Right lobe of liver (tissue), 6 donors: Measurements from ENCODE around the gene CACNA1B. TPM values are rescaled to one million over a fixed set of nuclear protein-coding genes. Genes with fewer than 3 reads are reported as not detected.

Experiments
- ATAC-seq, 4 donors: fragments of 200-7000 bp; cut with Tn5 transposase; one replicate each; pipeline ENCODE4 v1.9.1; 2020; ENCODE audit warnings: mild to moderate bottlenecking in 4 of 4, moderate library complexity in 4 of 4
- DNase-seq, 3 donors: peaks; one replicate each; pipeline ENCODE4 v3.0.0-alpha.2; 2020
- H3K27ac ChIP-seq, 3 donors: fragments of 200-600 bp; one replicate each; pipeline ENCODE4 v1.8.0; 2022
- H3K27me3 ChIP-seq, 2 donors: fragments of 200-600 bp; one replicate each; pipeline ENCODE4 v1.8.0; 2022
- H3K36me3 ChIP-seq, 4 donors: fragments of 200-600 bp; sonication (generic) in 1 of 4; one replicate each; pipeline versions ENCODE4 v1.5.1 to v1.8.0; 2017 to 2022; ENCODE audit warnings: control low read depth in 1 of 4
- H3K4me1 ChIP-seq, 4 donors: fragments of 200-600 bp; sonication (generic) in 1 of 4; one replicate each; pipeline versions ENCODE4 v1.5.1 to v1.8.0; 2017 to 2022; ENCODE audit warnings: control low read depth in 1 of 4
- H3K4me3 ChIP-seq, 3 donors: fragments of 200-600 bp; one replicate each; pipeline ENCODE4 v1.8.0; 2022
- H3K9me3 ChIP-seq, 4 donors: fragments of 200-600 bp; sonication (generic) in 1 of 4; one replicate each; pipeline versions ENCODE4 v1.5.1 to v1.8.0; 2017 to 2022; ENCODE audit warnings: control low read depth in 1 of 4
- CTCF ChIP-seq, 4 donors: fragments of 200-600 bp in 3 of 4; fragments of 450-650 bp in 1 of 4; IDR thresholded peaks; one replicate each; pipeline versions ENCODE4 v1.5.1 to v1.8.0; 2016 to 2022; ENCODE audit warnings: antibody characterized with exemption in 4 of 4, mild to moderate bottlenecking in 2 of 4
- POLR2A ChIP-seq: fragments of 450-650 bp; IDR thresholded peaks from one replicate; pipeline ENCODE4 v1.6.1; 2017; ENCODE audit warnings: antibody characterized with exemption, mild to moderate bottlenecking
- WGBS: methylation state at CpG from one replicate; pipeline ENCODE4 v1.1.6; 2018; ENCODE audit warnings: low coverage, low lambda C conversion rate; ENCODE audit not compliant: insufficient coverage; ENCODE audit errors: missing lambda C conversion rate; 5-methylcytosine and 5-hydroxymethylcytosine counted together
- intact Hi-C, 2 donors: fragments of 100-400 bp; cut with DNase I; formaldehyde crosslinking; loops; one replicate each; pipeline versions ENCODE4 v1.11.2 to v1.14.1; 2022
- total RNA-seq, 6 experiments: library from RNA; depleted of rRNA in 2 of 6; stranded (reverse); fragments of >200 nt in 2 of 6; fragmentation: NEBNext Ultra II Directional in 3 of 6; extraction: Animal tissue kit (Norgen Biotek cat#: 25700) in 3 of 6; gene quantifications; one replicate each; pipeline versions ENCODE4 v1.1.0 to v1.2.4, GENCODE V29; 2016 to 2023
- donor health status: DM: no; HTN: yes; CAD: no.
- donor health status: DM: no; HTN: no; CAD: no.
- donor health status: DM: no; HTN: no; CAD: no.
- donor health status: DM: no; HTN: yes; CAD: no.
- donor health status: DM: no; HTN: yes; CAD: no.

Gene CACNA1B
- total RNA-seq, 6 experiments from 2014 or later, result not detected

DNA sequence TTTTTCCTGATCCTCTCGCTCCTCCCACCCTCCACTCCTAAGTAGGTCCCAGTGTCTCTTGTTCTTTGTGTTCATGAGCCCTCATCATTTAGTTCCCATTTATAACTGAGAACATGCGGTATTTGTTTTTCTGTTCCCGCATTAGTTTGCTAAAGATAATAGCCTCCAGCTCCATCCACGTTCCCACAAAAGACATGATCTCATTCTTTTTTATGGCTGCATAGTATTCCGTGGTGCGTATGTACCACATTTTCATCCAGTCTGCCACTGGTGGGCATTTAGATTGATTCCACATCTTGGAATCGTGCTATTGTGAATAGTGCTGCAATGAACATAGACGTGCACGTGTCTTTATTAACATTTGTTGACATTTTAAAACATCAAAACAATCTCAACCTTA is 34.2 kb upstream of the CACNA1B start:
- no peak for DNase-seq
- H3K27me3 ChIP-seq, result no peaks in the 10 kb centered on the region
- H3K27ac ChIP-seq, result no peak overlapping the region
- H3K4me3 ChIP-seq, result no peak overlapping the region
- no peaks in the 10 kb centered on the region for H3K4me1 ChIP-seq
- no peak for TF ChIP-seq POLR2A
- TF ChIP-seq CTCF (IDR thresholded peaks at IDR 0.05), result no peak
- no peak for ATAC-seq
- intact Hi-C loops, result no loop called here
- H3K9me3 ChIP-seq, result no peaks in the 10 kb centered on the region
- whole genome bisulfite sequencing, result 74% methylated on average over 9 of the region's 9 CpGs
- H3K36me3 ChIP-seq, result no peaks in the 10 kb centered on the region

DNA sequence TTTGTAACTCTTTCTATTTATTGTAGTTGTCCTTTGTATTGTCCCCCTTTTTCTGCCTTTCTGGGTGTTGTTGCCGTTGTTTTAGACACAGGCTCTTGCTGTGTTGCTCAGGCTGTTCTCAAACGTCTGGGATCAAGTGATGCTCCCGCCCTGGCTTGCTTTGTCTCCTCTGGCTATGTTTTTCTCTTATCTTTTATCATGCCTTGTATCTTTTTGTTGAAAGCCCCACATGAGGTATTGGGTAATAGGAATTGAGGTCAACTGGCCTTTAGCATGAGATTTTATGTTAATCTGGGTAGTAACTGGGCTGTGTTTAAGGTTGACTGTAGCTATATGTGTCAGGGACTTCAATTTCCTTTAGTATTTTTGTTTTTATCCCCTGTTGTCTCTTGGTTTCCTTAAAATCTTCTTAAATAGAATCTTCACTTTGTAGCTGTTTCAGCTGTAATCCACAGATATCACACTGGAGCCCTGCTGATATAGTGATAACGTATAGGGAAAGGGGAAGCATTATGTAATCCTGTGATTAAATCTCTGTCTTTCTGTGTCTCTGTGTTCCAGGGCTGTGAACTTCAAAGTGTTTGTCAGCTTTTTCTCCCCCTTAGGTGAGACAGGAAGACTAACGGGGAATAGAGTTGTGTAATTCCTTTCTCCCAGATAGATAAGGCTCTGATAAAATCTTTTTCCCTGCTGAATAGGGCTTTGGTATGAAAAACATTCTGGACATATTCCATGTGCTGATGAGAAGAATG is 25.9 kb upstream of the CACNA1B start:
- Histone ChIP-seq H3K36me3 (no peaks in the 10 kb centered on the region), H3K27me3 (no peaks in the 10 kb centered on the region), H3K9me3 (no peaks in the 10 kb centered on the region), H3K4me1 (no peaks in the 10 kb centered on the region), H3K27ac (no peak overlapping the region), H3K4me3 (no peak overlapping the region)
- intact Hi-C loops, result no loop called here
- TF ChIP-seq POLR2A, result no peak
- no peak for TF ChIP-seq CTCF (IDR thresholded peaks at IDR 0.05)
- no peak for DNase-seq
- ATAC-seq, result no peak
- WGBS, result 33% methylated on average over 5 of the region's 5 CpGs

GRCh38 chr9:137853392-137853995 is 24.1 kb upstream of the CACNA1B start:
- Histone ChIP-seq H3K36me3 (no peaks in the 10 kb centered on the region), H3K27me3 (no peaks in the 10 kb centered on the region), H3K27ac (no peak overlapping the region), H3K4me3 (no peak overlapping the region), H3K4me1 (no peaks in the 10 kb centered on the region), H3K9me3 (no peaks in the 10 kb centered on the region)
- intact Hi-C loops, result no loop called here
- ATAC-seq (no peak), DNase-seq (no peak)
- WGBS, result 92% methylated on average over 1 of the region's 1 CpG
- no peak for TF ChIP-seq POLR2A
- TF ChIP-seq CTCF (IDR thresholded peaks at IDR 0.05), result no peak

DNA sequence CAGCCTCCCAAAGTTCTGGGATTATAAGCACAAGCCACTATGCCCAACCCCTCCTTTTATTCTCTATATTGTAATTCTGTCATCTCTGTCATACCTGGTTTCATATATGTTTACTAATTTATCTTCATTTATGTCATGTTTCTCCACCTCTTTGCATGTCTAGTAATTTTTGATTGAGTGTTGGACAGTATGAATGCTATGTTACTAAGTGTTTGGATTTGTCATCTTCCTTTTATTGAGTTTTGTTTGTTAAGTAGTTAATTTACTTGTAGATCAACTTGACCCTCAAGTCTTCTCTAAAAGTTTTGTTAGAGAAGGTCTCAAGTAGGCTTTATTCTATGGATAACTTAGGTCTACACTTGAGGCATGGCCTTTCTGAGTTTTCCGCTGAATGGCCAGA is 17.2 kb upstream of the CACNA1B start:
- TF ChIP-seq CTCF (IDR thresholded peaks at IDR 0.05), result no peak
- no peak for TF ChIP-seq POLR2A
- no peak for ATAC-seq
- no peaks in the 10 kb centered on the region for H3K4me1 ChIP-seq
- H3K36me3 ChIP-seq, result no peaks in the 10 kb centered on the region
- DNase-seq, result no peak
- intact Hi-C loops, result no loop called here
- H3K4me3 ChIP-seq, result no peak overlapping the region
- no peak overlapping the region for H3K27ac ChIP-seq
- no peaks in the 10 kb centered on the region for H3K27me3 ChIP-seq
- WGBS, result 100% methylated on average over 1 of the region's 1 CpG
- H3K9me3 ChIP-seq, result no peaks in the 10 kb centered on the region
